PC-9 (cell line): ENCODE data around the gene RDH13.

Experiments
- EZH2 ChIP-seq: fragments of 200-600 bp; sonication (generic); IDR thresholded peaks from 2 replicates; pipeline ENCODE4 v1.8.0; 2017; ENCODE audit warnings: antibody characterized with exemption, low read depth
- TF ChIP-seq, protein P1 (sequence below): fragments of 200-600 bp; sonication (generic); conservative IDR thresholded peaks from 2 replicates; pipeline ENCODE4 v1.6.1; 2017; ENCODE audit warnings: mixed run types, antibody characterized with exemption, mild to moderate bottlenecking, moderate library complexity

GRCh38 chr19:55000761-55001160 is 62.2 kb downstream of the RDH13 start:
- TF ChIP-seq, protein P1, sequence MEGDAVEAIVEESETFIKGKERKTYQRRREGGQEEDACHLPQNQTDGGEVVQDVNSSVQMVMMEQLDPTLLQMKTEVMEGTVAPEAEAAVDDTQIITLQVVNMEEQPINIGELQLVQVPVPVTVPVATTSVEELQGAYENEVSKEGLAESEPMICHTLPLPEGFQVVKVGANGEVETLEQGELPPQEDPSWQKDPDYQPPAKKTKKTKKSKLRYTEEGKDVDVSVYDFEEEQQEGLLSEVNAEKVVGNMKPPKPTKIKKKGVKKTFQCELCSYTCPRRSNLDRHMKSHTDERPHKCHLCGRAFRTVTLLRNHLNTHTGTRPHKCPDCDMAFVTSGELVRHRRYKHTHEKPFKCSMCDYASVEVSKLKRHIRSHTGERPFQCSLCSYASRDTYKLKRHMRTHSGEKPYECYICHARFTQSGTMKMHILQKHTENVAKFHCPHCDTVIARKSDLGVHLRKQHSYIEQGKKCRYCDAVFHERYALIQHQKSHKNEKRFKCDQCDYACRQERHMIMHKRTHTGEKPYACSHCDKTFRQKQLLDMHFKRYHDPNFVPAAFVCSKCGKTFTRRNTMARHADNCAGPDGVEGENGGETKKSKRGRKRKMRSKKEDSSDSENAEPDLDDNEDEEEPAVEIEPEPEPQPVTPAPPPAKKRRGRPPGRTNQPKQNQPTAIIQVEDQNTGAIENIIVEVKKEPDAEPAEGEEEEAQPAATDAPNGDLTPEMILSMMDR = no peak
- no peak for TF ChIP-seq EZH2
